HG02943 (cell line): ENCODE results near the gene CENPX.

Source experiments
- ATAC-seq: cut with Tn5 transposase; IDR thresholded peaks from one replicate; pipeline ENCODE4 v1.9.1; 2021; ENCODE audit warnings: mild to moderate bottlenecking, low read depth, moderate library complexity; ENCODE audit not compliant: unreplicated experiment

Gene CENPX

DNA sequence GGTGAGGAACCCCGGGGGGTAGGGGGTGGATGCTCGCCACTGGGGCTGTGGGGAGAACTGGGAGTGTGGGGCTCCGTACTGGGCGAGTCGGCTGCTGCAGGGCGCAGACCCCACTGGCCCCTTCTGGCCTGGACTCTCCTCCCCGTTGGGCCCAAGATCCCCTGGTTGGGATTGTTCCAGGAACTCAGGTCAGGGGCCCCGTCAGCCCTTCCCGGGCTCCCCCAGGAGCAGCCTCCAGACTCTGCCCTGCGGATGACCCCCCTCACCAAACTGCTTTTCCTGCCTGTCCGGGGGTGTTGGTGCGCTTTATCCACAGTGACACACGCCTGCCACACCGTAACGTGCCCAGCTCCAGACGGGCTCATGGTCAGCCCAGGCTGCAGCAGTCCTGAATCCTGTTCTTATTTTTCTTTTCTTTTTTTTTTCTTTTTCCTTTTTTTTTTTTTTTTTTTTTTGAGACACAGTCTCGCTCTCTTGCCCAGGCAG lies 21.1 kb downstream of the CENPX start:
- ATAC-seq = no peak

DNA sequence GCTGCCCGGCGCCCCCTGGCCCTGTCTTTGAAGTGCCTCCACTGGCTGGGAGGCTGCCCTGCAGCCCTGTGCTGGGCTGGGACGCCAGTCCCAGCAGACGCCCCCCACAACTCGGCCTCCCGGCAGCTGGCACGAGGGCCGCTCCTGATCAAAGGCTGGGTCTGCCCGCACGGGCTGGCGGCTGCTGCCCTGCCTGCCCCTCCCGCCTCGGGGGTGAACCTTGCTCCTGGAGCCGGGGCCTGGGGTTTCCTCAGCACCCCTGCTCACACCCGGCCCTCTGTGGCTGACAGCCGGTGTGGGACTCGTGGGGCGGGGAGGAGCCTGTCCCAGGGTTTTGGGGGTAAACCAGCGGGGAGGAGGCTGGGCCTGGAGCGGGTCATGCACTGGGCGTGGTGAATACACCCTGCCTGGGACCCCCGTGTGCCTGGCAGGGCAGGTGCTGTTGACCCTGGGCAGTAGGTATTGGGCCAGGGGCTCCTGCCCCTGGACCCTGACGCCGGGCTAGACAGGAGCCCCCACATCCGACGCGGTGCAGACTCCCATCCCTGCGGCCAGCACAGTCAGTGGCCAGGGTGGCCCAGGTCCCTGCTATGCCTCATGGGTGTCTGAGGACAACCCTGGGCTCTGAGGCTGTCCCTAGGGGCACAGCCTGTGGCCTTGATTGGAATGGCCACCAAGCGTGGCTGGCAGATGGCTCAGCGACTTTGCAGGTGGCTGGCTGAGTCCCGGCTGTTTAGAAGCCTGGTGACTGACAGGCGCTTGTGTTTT lies 21.7 kb downstream of the CENPX start:
- no peak for ATAC-seq

DNA sequence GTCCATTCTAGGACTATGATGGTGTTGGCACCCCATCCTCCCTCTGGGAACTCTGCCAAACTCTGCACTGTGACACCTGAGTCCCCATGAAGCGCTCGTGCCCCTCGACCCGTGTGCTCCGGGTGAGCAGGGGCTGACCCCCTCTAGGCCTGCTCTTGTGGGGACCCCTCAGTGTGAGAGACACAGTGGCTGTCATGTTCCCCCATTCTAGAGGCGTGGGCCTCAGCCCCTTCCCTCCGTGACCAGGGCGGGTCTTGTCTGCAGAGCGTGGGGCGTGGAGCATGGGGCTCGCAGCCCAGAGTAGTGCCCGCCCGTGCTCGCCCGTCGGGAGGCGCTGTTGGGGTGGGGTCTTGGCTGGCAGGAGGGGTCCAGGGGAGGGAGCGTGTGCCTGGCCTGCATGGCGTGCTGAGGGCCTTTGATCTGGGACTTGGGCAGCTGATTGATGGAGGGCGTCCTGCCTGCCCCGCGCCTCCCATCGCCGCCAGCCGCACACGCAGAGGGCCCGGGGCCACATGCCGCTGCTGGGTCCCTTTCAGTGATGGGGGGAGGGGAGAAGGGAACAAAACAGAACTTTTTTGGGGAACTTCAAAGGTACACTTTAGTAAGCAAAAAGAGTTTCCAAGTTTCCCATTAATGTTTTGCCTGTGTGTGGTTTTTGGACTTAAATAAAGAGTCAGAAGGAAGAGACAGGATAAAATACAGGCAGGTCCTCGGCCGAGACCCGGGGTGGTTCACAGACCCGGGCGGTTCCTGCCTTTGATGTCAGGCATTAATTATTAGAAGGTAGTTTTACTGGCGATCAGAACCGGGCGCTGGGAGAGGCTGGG lies 22.5 kb downstream of the CENPX start:
- no peak for ATAC-seq

DNA sequence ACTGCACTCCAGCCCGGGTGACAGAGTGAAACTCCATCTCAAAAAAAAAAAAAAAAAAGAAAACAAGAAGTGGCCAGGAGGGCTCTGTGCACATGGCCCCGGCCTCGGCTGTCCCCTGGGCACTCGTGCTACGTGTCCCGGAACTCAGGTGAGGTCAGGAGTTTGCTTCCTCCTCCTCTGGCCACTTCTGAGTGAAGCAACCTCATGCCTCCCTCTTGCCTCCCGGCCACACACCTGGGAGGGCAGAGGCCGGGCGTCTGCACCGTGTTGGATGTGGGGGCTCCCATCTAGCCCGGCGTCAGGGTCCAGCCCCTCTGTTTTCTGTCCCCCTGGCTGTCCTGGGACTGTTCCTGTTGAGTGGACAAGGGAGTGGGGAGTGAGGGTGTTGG lies 23.1 kb downstream of the CENPX start:
- no peak for ATAC-seq

DNA sequence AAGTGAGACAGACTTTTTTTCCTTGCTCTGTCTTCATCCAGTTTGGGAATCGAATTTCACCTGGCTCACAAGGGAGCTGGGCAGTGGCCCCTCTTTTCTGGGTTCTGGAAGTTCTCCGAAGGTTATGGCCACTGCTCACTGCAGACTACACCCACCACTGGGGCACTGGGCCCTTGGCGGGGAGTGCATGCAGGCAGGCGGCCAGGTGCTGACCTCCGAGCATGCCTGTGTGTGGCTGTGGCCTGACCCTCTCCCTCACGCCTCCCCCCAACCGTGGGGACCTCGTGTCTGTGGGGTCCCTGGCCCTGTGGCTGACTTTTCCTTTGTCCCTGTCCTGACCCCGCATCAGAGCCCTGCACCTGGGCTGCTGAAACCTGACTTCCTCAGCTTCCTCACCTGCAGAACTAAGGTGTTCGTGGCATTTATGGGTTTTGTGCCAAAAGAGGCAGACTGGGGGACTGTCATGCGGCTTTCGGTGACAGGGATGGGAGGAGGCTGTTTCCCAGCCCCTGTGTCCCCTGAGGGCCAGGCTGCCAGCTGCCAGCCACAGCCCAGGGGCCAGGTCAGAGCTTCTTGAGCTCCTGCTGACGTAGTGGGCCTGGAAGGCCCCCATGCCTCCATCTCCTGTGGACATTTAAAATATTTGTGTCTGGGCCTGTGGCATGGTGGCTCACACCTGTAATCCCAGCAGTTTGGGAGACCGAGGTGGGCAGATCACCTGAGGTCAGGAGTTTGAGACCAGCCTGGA lies 23.8 kb downstream of the CENPX start:
- no peak for ATAC-seq

DNA sequence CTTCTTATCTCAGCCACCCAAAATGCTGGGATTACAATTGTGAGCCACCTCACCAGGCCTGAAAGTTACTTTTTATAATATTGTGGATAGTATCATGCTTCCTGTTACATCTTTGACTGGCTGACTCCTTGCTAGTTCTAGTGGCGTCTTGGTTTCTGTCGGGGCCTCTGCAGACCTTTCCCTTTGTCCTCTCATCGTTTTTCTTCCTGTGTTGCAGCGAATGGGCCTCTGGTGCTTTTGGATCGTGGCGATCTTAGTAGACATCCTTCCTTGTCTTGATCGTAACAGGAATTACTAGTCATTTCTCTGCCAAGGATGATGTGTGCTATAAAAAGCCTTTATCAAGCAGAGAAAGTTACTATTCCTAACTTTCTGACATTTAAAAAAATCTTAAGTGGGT lies 24.5 kb downstream of the CENPX start:
- no peak for ATAC-seq

DNA sequence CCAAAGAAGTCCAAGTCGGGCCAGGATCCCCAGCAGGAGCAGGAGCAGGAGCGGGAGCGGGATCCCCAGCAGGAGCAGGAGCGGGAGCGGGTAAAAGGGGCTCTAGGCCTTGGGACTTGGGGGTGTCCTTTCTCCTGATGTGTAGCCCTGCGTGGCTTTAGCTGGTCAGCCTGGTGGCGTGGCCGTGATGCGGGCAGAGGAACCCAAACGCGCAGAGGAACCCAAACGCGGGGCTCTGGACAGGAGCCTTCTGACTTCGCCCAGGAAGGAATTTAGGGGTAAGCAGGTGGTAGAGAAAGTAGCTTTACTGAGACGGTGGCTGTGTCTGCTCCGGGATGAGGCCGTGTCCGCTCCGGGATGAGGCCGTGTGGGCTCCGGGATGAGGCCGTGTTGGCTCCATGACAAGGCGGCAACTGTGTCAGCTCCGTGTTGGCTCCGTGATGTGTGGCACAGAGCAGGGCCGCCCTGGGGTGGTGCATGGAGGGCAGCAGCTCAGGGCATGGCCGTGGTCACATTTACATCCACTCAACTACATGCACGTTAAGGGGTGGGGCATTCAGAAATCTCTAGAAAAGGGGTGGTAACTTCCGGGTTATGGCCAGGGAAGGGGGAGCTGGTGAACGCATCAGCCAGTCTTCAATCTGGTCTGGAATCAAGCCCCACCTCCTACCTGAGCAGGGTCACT lies 25.8 kb downstream of the CENPX start:
- ATAC-seq = no peak

DNA sequence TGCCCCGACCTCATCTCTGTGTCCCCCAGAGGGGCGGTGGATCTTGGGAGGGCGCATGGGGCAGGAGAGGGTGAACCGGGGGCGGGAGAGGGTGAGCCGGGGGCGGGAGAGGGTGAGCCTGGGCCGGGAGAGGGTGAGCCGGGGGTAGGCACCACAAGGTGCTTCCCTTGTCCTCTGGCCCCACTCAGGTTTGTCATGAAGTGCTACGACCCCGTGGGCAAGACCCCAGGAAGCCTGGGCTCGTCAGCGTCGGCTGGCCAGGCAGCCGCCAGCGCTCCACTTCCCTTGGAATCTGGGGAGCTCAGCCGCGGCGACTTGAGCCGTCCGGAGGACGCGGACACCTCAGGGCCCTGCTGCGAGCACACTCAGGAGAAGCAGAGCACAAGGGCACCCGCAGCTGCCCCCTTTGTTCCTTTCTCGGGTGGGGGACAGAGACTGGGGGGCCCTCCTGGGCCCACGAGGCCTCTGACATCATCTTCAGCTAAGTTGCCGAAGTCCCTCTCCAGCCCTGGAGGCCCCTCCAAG lies 26.4 kb downstream of the CENPX start:
- no peak for ATAC-seq

DNA sequence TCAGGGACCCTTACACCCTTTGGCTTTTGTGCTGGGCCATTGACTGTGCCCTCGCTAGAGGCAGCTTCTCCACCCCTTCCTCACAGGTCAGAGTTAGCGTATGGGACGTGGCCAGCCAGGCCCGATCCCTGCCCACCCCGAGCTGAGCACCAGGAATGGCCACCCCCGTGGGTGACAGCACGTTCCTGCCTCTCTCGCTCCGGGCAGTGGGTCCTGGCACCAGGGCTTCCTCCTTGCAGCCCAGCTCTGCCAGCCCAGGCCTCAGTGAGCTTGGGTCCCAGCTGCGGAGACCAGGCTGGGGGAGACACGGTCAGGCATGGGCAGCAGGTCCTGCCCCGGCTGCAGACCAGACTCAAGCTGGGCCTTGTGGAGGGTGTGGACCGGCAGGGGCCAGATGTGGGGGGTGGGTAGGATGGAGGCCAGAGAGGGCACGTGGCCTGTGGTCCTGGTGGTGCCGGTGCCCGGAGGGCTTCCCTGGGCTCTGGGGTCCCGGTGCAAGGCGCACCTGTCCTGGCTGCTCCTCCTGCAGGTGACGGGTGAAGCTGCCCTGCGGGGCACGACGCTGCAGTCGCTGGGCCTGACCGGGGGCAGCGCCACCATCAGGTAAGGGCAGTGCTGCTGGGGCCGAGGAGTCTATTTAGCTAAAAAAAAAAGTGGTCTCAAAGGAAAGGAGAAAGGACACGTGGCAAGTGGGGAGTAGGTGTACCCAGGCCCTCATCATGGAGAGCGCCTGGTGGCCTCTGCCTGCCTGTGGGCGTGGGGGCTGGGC lies 27.0 kb downstream of the CENPX start:
- ATAC-seq = no peak

DNA sequence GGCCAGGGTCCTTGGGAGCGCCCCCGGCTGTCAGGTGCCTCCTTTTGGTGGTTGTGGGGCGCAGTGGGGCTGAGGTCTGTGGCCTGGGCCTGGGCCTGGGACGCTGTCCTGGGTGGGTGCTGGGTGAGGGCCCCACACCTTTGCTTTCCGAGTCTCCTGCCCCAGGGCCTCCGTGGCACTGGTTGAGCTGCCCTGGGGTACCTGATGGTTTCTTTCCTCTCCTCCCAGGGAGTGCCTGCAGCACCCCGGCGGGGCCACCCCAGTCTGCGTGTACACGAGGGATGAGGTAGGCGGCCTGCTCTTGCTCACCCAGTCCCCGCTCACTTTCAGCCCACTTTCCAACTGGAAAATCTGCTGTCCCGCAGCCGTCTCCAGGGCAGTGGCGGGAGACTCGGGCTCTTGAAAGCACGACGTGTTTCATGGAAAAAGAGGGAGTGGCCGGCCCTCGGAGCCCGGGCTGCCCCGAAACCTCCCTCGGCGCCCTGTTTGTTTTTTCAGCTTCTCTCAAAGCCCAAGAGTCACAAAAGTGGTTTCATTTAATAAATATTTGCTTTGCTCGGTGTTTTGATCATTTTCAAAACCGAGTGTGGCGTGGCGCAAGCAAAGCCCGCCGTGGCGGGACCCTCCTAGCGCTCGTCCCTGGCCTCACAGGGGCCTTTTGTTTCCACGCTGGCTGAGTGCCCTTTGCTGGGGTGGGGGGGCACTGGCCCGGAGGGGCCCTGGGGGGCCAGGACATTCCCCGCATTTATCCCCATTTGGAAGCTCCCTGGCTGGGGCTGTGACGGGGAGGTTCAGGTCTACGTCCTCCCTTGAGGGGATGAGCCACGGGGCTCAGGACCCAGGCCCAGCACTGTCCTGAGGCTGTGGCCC lies 27.9 kb downstream of the CENPX start:
- no peak for ATAC-seq

DNA sequence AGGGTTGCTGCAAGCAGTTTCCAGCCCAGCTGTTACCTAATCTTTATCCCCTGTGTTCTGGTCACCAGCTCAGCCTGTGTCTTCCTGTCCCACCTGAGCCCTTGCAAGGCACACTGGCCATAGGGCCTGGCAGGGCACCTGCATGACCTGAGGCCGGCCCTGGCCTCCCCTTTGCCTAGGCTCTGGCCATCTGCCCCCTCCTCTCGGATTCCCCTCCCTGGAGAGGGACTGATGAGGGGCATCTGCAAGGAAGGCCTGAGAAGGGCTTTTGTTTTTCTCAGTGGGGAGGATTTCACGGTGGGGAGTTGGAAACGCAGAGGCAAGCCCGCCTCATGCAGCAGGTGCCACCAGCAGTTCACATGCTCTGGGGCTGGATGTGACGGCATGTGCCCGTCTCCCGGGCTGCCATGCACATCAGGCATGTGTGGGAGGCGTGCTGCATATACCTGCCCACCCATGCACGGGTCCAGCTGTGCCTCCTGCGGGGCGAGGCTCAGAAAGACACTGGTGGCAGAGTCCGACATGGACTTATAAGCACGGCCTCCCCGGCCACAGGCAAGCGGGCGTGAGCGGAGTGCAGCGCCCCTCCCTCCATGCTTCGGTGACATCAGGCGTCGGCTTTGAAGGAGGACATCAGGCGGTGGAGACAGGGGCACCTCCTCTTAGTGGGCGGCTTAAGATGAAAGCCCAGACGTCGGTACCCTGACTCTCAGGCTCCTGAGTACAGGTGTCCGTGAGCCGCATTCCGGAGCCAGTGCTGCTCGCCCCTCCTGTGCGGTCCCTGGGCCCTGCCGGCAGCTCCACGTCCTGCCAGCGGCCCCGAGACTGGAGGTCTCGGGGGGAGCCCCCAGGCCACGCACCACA lies 28.7 kb downstream of the CENPX start:
- no peak for ATAC-seq

DNA sequence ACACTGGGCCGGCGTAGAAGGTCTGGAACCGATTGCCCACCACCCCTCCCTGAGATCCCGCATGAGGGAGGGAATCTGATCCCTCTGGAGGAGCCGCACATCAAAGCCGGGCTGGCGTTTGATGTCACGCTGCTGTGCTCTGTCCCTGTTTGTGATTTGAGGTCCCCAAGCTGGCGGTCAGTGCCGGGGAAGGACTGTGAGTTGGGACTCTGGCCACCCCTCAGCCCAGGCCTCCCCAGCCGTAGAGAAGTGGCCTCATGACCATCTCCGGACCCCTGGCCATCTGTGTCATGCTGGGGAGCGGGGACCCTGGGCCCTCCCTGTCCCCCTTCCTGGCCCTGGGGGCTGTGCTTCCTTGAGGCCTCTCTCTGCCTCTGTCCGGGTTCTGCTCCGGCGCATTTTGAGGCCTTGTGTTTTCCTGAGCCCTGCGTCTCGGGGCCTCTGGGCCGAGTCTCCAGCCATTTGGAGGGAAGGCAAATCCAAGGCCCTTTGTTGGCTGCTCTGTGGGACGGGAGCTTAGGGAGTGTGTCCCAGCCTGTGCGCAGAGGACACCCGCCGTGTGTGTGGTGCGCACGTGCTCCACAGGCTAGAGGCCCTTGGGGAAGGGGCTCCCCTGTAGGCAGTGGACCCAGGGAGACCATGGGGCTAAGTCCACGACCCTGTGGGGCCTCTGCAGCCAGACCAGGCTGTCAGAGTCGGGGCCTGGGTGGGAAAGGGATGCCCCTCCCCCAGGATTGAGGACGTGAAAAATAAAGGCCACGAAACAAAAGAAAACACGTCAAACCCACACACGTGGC lies 30.2 kb downstream of the CENPX start:
- no peak for ATAC-seq

DNA sequence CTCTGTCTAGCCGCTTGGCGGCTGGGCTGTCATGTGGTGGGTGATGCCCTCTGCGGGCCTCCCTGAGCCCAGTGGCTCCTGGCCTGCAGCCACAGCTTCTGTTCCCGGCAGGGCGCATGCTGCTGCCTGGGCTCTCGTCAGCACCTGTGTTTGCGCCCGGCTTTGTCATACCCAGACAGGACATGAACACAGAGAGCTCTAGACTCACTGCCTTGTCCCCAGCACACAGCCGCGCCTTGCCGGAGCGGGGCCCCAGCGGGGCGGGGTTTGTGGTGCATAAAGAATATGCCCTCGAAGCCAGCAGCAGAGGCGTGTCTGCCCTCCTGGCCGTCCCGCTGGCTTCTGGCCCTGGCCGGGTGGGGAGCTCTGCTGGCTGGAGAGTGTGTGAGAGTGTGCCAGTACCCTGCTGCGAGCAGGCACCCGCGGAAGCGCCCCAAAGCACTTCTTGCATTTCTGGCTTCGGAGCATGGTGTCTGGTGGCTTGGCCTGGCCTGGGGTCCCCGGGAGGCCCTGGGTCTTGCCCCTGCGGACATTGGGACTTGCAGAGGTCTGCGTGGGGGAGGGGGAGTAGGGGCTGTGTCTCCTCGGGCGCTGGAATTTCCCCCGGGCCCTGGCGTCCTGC lies 30.9 kb downstream of the CENPX start:
- ATAC-seq = no peak

DNA sequence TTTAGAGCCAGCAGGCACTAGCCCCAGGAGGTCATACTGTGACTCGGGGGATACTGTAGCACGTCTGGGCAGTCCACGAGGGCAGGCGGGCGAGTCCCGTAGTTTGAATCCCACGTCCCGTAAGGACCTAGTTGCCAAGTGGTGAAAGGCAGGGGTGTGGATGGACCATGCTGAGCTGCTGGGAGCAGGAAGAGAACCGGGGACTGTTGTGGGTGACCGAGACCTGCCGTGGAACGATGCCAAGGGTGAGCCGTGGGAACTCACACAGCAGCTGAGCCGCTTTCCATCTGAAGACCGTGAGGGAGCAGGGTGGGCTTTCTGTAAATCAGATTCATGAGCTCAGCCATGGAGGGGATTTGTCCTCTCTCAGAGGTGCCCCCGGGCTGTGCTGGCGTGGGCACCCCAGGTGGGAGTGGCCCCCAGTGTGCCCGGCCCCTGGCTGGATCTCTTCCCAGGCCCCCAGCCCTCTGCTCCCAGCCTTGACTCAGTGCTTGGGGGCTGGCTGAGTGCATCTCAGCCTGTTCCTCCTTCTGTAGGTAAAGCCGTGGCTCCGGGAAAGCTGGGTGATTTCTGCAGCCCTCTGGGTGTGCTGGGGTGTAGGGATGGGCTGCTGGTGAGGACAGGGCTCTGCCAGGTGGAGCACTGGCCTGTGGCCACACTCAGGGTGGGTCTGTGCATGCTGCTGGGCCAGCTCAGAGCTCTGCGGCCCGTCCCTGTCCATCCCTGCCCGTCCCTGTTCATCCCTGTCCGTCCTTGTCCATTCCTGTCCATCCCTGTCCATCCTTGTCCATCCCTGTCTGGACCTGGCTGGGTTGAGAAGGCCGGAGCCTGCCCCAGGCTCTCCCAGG lies 31.6 kb downstream of the CENPX start:
- no peak for ATAC-seq

DNA sequence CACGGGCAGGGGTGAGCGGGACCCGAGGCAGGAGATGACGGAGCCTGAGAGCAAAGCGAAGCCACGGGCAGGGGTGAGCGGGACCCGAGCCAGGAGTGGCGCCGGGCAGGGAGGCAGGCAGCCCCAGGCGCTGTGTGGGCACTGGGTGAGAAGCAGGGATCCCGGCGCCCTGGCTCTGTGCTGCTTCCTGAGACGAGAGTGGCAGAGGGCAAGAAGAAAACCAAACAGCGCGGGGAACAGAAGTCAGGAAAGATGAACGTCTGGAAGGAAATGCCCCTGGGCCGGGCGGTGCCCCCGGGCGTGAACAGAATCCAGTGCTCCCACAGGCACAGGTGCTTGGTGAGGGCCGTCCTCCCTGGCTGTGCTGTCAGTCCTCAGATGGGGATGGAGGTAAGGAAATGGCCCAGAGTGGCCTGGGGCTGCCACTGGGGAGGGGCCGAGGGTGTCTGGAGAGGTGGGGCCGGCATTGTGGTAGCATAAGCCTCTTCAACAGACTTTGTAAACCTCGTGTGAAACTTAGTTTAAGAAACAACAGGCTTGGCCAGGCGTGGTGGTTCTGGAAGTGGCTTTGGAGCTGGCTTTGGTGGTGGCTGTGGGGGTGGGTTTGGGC lies 35.4 kb downstream of the CENPX start:
- no peak for ATAC-seq
